ENCODE measurements around the gene CSRNP2. TPM values are rescaled to one million over a fixed set of nuclear protein-coding genes. Genes with fewer than 3 reads are reported as not detected.

Gene CSRNP2
- total and polyA plus RNA-seq, 2 of the 13 experiments (the other 11 are each of a cell fraction or from before 2014, with no cell fraction given) = 4.8 to 7.3 TPM

- TF ChIP-seq BCL3 (CRISPR knock-in tag; IDR thresholded peaks at IDR 0.05) (peak; percentile 84), EEA1 (CRISPR knock-in tag; IDR thresholded peaks at IDR 0.05; ENCODE audit: borderline replicate concordance) (peak; percentile 32; the same call in 1 of the 2 replicates), CC2D1A (CRISPR knock-in tag; IDR thresholded peaks at IDR 0.05) (no peak), IRF9 (CRISPR knock-in tag; IDR thresholded peaks at IDR 0.05; ENCODE audit: borderline replicate concordance) (no peak), KMT2B (CRISPR knock-in tag; IDR thresholded peaks at IDR 0.05) (peak; percentile 37), RFX1 (IDR thresholded peaks at IDR 0.05) (no peak), SPEN (CRISPR knock-in tag; IDR thresholded peaks at IDR 0.05; ENCODE audit: low read depth) (peak; percentile 84), KAT7 (CRISPR knock-in tag; IDR thresholded peaks at IDR 0.05; ENCODE audit: borderline replicate concordance) (peak; percentile 70; the same call in 1 of the 2 replicates), SATB2 (CRISPR knock-in tag; IDR thresholded peaks at IDR 0.05) (peak; percentile 64; the same call in 1 of the 2 replicates), RERE (CRISPR knock-in tag; IDR thresholded peaks at IDR 0.05; ENCODE audit: low read depth) (no peak), SIN3B (IDR thresholded peaks at IDR 0.05; ENCODE audit: low read length) (no peak), SP1 (IDR thresholded peaks at IDR 0.05) (no peak), SP1 (CRISPR knock-in tag; IDR thresholded peaks at IDR 0.05) (peak; percentile 75; the same call in 1 of the 2 replicates), ARHGAP35 (CRISPR knock-in tag; IDR thresholded peaks at IDR 0.05; ENCODE audit: borderline replicate concordance) (peak; percentile 83), KAT2B (IDR thresholded peaks at IDR 0.05; ENCODE audit: borderline replicate concordance, low read depth, low read length) (no peak), SNAPC5 (CRISPR knock-in tag; IDR thresholded peaks at IDR 0.05; ENCODE audit: borderline replicate concordance) (peak; percentile 88; the same call in 1 of the 2 replicates), ZSCAN5A (CRISPR knock-in tag; IDR thresholded peaks at IDR 0.05; ENCODE audit: borderline replicate concordance) (peak; percentile 92; the same call in 1 of the 2 replicates), ZNF362 (CRISPR knock-in tag; IDR thresholded peaks at IDR 0.05; ENCODE audit: borderline replicate concordance) (no peak), NFRKB (IDR thresholded peaks at IDR 0.05) (no peak)
Measured at GRCh38 chr12:51025836-51026638, 57.4 kb downstream of the CSRNP2 start, which contains the start of gene SLC11A2 (continued).

Measured in HepG2 (cell line).